ENCODE data around the gene MXI1.

GRCh38 chr10:110223298-110223925, 16.0 kb downstream of the MXI1 start:
- TF ChIP-seq, protein P1, sequence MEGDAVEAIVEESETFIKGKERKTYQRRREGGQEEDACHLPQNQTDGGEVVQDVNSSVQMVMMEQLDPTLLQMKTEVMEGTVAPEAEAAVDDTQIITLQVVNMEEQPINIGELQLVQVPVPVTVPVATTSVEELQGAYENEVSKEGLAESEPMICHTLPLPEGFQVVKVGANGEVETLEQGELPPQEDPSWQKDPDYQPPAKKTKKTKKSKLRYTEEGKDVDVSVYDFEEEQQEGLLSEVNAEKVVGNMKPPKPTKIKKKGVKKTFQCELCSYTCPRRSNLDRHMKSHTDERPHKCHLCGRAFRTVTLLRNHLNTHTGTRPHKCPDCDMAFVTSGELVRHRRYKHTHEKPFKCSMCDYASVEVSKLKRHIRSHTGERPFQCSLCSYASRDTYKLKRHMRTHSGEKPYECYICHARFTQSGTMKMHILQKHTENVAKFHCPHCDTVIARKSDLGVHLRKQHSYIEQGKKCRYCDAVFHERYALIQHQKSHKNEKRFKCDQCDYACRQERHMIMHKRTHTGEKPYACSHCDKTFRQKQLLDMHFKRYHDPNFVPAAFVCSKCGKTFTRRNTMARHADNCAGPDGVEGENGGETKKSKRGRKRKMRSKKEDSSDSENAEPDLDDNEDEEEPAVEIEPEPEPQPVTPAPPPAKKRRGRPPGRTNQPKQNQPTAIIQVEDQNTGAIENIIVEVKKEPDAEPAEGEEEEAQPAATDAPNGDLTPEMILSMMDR (conservative IDR thresholded peaks at IDR 0.05; ENCODE audit: low read depth, low read length), result no peak
- TF ChIP-seq EZH2 (IDR thresholded peaks at IDR 0.05; ENCODE audit: borderline replicate concordance, low read depth, low read length, poor library complexity, severe bottlenecking), result no peak
